Astrocyte (in vitro differentiated cells and primary cell): ENCODE measurements around the gene KRT78. TPM values are rescaled to one million over a fixed set of nuclear protein-coding genes. Genes with fewer than 3 reads are reported as not detected.
A peak's percentile ranks its signal among the peaks of the same experiment; 100 is the strongest.

Source experiments
- DNase-seq: peaks from one replicate; pipeline ENCODE4 v3.0.0-alpha.2; 2010; ENCODE audit warnings: low read depth
- FAIRE-seq: peaks from 2 replicates; lab custom pipeline; 2011; peaks lifted over from hg19 to GRCh38; lab: Jason Lieb, UNC
- H2AFZ ChIP-seq: 2 replicates; pipeline ENCODE4 v1.6.0; 2012; ENCODE audit warnings: low read depth, low read length, inconsistent platforms
- H3K27ac ChIP-seq: 2 replicates; pipeline ENCODE4 v1.5.1; 2011; ENCODE audit warnings: low read depth, low read length, inconsistent platforms
- H3K27me3 ChIP-seq: 2 replicates; pipeline ENCODE4 v1.6.0; 2011; ENCODE audit warnings: low read length, inconsistent platforms; ENCODE audit not compliant: insufficient read depth
- H3K36me3 ChIP-seq: 2 replicates; pipeline ENCODE4 v1.5.1; 2011; ENCODE audit warnings: low read length, inconsistent platforms; ENCODE audit not compliant: insufficient read depth
- H3K4me1 ChIP-seq: 2 replicates; pipeline ENCODE4 v1.5.1; 2011; ENCODE audit warnings: low read length, inconsistent platforms; ENCODE audit not compliant: insufficient read depth
- H3K4me2 ChIP-seq: 2 replicates; pipeline ENCODE4 v1.6.0; 2012; ENCODE audit warnings: low read length, inconsistent platforms
- H3K4me3 ChIP-seq: 2 replicates; pipeline ENCODE4 v1.5.1; 2011; ENCODE audit warnings: low read depth, mild to moderate bottlenecking, low read length, inconsistent platforms; ENCODE audit not compliant: insufficient read depth
- H3K79me2 ChIP-seq: 2 replicates; pipeline ENCODE4 v1.6.0; 2012; ENCODE audit warnings: mild to moderate bottlenecking, low read length, inconsistent platforms; ENCODE audit not compliant: insufficient read depth
- H3K9ac ChIP-seq: 2 replicates; pipeline ENCODE4 v1.6.0; 2012; ENCODE audit warnings: mild to moderate bottlenecking, low read length, inconsistent platforms
- H3K9me3 ChIP-seq: 2 replicates; pipeline ENCODE4 v1.5.1; 2012; ENCODE audit warnings: low read depth, mild to moderate bottlenecking, low read length, inconsistent platforms; ENCODE audit not compliant: insufficient read depth
- H4K20me1 ChIP-seq: 2 replicates; pipeline ENCODE4 v1.6.0; 2012; ENCODE audit warnings: low read length, inconsistent platforms; ENCODE audit not compliant: insufficient read depth
- H3K27ac Mint-ChIP-seq: one replicate; pipeline ENCODE4 v1.8.0; 2021; ENCODE audit warnings: mild to moderate bottlenecking, mixed read lengths; ENCODE audit not compliant: unreplicated experiment
- H3K27me3 Mint-ChIP-seq: one replicate; pipeline ENCODE4 v1.8.0; 2021; ENCODE audit warnings: low read depth, mixed read lengths; ENCODE audit not compliant: unreplicated experiment
- H3K36me3 Mint-ChIP-seq: one replicate; pipeline ENCODE4 v1.8.0; 2021; ENCODE audit warnings: low read depth, mixed read lengths; ENCODE audit not compliant: unreplicated experiment
- H3K4me1 Mint-ChIP-seq: one replicate; pipeline ENCODE4 v1.8.0; 2021; ENCODE audit warnings: low read depth, mixed read lengths; ENCODE audit not compliant: unreplicated experiment
- H3K4me3 Mint-ChIP-seq: one replicate; pipeline ENCODE4 v1.8.0; 2021; ENCODE audit warnings: mild to moderate bottlenecking, moderate library complexity, mixed read lengths; ENCODE audit not compliant: unreplicated experiment
- H3K9me3 Mint-ChIP-seq: one replicate; pipeline ENCODE4 v1.8.0; 2021; ENCODE audit warnings: mild to moderate bottlenecking, mixed read lengths; ENCODE audit not compliant: unreplicated experiment
- CTCF ChIP-seq: IDR thresholded peaks from 2 replicates; pipeline ENCODE4 v1.5.1; 2011; ENCODE audit warnings: low read depth, mild to moderate bottlenecking, inconsistent platforms, low read length, moderate library complexity; ENCODE audit not compliant: insufficient read depth
- EZH2 ChIP-seq: IDR thresholded peaks from 2 replicates; pipeline ENCODE4 v1.6.1; 2012; ENCODE audit warnings: mild to moderate bottlenecking, low read length, inconsistent platforms; ENCODE audit not compliant: insufficient read depth
- total RNA-seq: library from RNA; stranded (reverse); gene quantifications from 2 replicates; pipeline ENCODE4 v1.2.1, GENCODE V29; 2021

Gene KRT78
- total RNA-seq, 1 donor from 2014 or later = not detected

- Histone ChIP-seq H3K4me2 (peak overlapping the region; percentile 5), H2AFZ (no peak overlapping the region), H3K4me3 (no peak overlapping the region), H3K9ac (no peak overlapping the region), H3K4me1 (peaks cover 14% of the 10 kb centered on the region), H4K20me1 (no peaks in the 10 kb centered on the region), H3K36me3 (no peaks in the 10 kb centered on the region), H3K9me3 (no peaks in the 10 kb centered on the region), H3K27me3 (peaks cover 9% of the 10 kb centered on the region), H3K79me2 (no peaks in the 10 kb centered on the region), H3K27ac (peak overlapping the region; percentile 22)
- no peak for FAIRE-seq
- Mint-ChIP-seq H3K36me3 (no peaks in the 10 kb centered on the region), H3K4me1 (peaks cover 23% of the 10 kb centered on the region), H3K27ac (no peak overlapping the region), H3K27me3 (peaks cover 30% of the 10 kb centered on the region), H3K4me3 (no peak overlapping the region), H3K9me3 (peaks cover 4% of the 10 kb centered on the region)
- DNase-seq = peak; percentile 73
- no peak for TF ChIP-seq CTCF
These were observed 50.7 kb downstream of the KRT78 start for GRCh38 chr12:52798003-52798670.

GRCh38 chr12:52797529-52797894 is 51.3 kb downstream of the KRT78 start:
- Mint-ChIP-seq H3K27ac (no peak overlapping the region), H3K27me3 (peaks cover 30% of the 10 kb centered on the region), H3K4me3 (no peak overlapping the region), H3K9me3 (peaks cover 5% of the 10 kb centered on the region), H3K36me3 (no peaks in the 10 kb centered on the region), H3K4me1 (peaks cover 23% of the 10 kb centered on the region)
- TF ChIP-seq CTCF (no peak), EZH2 (no peak)
- no peak overlapping the region for H3K9ac ChIP-seq
- no peaks in the 10 kb centered on the region for H4K20me1 ChIP-seq
- no peaks in the 10 kb centered on the region for H3K36me3 ChIP-seq
- H3K27me3 ChIP-seq = peaks cover 9% of the 10 kb centered on the region
- DNase-seq (no peak), FAIRE-seq (no peak)
- H3K27ac ChIP-seq = no peak overlapping the region
- H3K79me2 ChIP-seq = no peaks in the 10 kb centered on the region
- H3K9me3 ChIP-seq = no peaks in the 10 kb centered on the region
- H3K4me1 ChIP-seq = peaks cover 14% of the 10 kb centered on the region
- no peak overlapping the region for H2AFZ ChIP-seq
- peak overlapping the region; percentile 5 for H3K4me2 ChIP-seq
- no peak overlapping the region for H3K4me3 ChIP-seq

- Mint-ChIP-seq H3K27me3 (peaks cover 30% of the 10 kb centered on the region), H3K4me1 (peaks cover 23% of the 10 kb centered on the region), H3K9me3 (peaks cover 5% of the 10 kb centered on the region), H3K4me3 (no peak overlapping the region), H3K36me3 (no peaks in the 10 kb centered on the region), H3K27ac (no peak overlapping the region)
- H3K79me2 ChIP-seq = no peaks in the 10 kb centered on the region
- no peaks in the 10 kb centered on the region for H4K20me1 ChIP-seq
- peaks cover 9% of the 10 kb centered on the region for H3K27me3 ChIP-seq
- H3K4me1 ChIP-seq = peaks cover 14% of the 10 kb centered on the region
- FAIRE-seq (no peak), DNase-seq (no peak)
- TF ChIP-seq CTCF (no peak), EZH2 (no peak)
- no peak overlapping the region for H2AFZ ChIP-seq
- H3K27ac ChIP-seq = no peak overlapping the region
- H3K9ac ChIP-seq = no peak overlapping the region
- H3K36me3 ChIP-seq = no peaks in the 10 kb centered on the region
- no peak overlapping the region for H3K4me3 ChIP-seq
- H3K4me2 ChIP-seq = no peak overlapping the region
- no peaks in the 10 kb centered on the region for H3K9me3 ChIP-seq
These were observed 51.8 kb downstream of the KRT78 start for GRCh38 chr12:52796839-52797528.
